CD14-positive monocyte (primary cell): ENCODE data around the gene SH3BGR. TPM values are rescaled to one million over a fixed set of nuclear protein-coding genes. Genes with fewer than 3 reads are reported as not detected.
"Not testable (repeated sequence)": the region's sequence is repeated elsewhere in the genome, so short reads cannot be mapped to it uniquely, and the experiment has no call there.

Experiments
- DNase-seq, 3 donors: peaks; one replicate each; pipeline ENCODE4 v3.0.0-alpha.2; 2011 to 2022
- H2AFZ ChIP-seq: 2 replicates; pipeline ENCODE4 v1.6.0; 2012; ENCODE audit warnings: mild to moderate bottlenecking, low read depth, low read length, inconsistent platforms; ENCODE audit not compliant: insufficient read depth, poor library complexity, severe bottlenecking
- H3K27ac ChIP-seq, 2 donors: 1 replicate in 1 of 2; 2 replicates in 1 of 2; pipeline ENCODE4 v1.5.1; 2012 to 2013; ENCODE audit warnings: low read length in 2 of 2, control low read depth in 1 of 2, inconsistent platforms in 1 of 2, low read depth in 1 of 2, mild to moderate bottlenecking in 1 of 2
- H3K27me3 ChIP-seq, 2 donors: one replicate each; pipeline versions ENCODE4 v1.6.0 to v1.6.1; 2011 to 2013; ENCODE audit warnings: low read length in 2 of 2; ENCODE audit not compliant: control insufficient read depth in 2 of 2, insufficient read depth in 2 of 2
- H3K36me3 ChIP-seq, 2 donors: replicated peaks in 1 of 2; 1 replicate in 1 of 2; 2 replicates in 1 of 2; pipeline versions ENCODE4 v1.5.1 to v1.6.1; 2012 to 2013; ENCODE audit warnings: low read length in 2 of 2, control low read depth in 1 of 2, inconsistent platforms in 1 of 2, mild to moderate bottlenecking in 1 of 2; ENCODE audit not compliant: insufficient read depth in 2 of 2, control insufficient read depth in 1 of 2
- H3K4me1 ChIP-seq, 2 donors: 1 replicate in 1 of 2; 2 replicates in 1 of 2; pipeline versions ENCODE4 v1.5.1 to v1.6.1; 2012 to 2013; ENCODE audit warnings: low read length in 2 of 2, control low read depth in 1 of 2, inconsistent platforms in 1 of 2, mild to moderate bottlenecking in 1 of 2, moderate library complexity in 1 of 2; ENCODE audit not compliant: insufficient read depth in 2 of 2, control insufficient read depth in 1 of 2
- H3K4me2 ChIP-seq: replicated peaks from 2 replicates; pipeline ENCODE3; 2012; ENCODE audit warnings: low read length, moderate library complexity, mild to moderate bottlenecking; ENCODE audit not compliant: poor library complexity, severe bottlenecking; ENCODE audit errors: extremely low read depth
- H3K4me3 ChIP-seq, 3 experiments: fragments of 200-600 bp in 1 of 3; sonication (generic) in 1 of 3; replicated peaks in 1 of 3; 1 replicate in 2 of 3; 2 replicates in 1 of 3; pipeline ENCODE4 v1.5.1; 2011 to 2013; ENCODE audit warnings: low read length in 3 of 3, mild to moderate bottlenecking in 3 of 3, control low read depth in 2 of 3, low read depth in 2 of 3, inconsistent platforms in 1 of 3, moderate library complexity in 1 of 3
- H3K79me2 ChIP-seq: 2 replicates; pipeline ENCODE4 v1.6.0; 2012; ENCODE audit warnings: mild to moderate bottlenecking, control low read depth, inconsistent platforms, low read length, moderate library complexity; ENCODE audit not compliant: insufficient read depth
- H3K9ac ChIP-seq: 2 replicates; pipeline ENCODE4 v1.6.0; 2017; ENCODE audit warnings: low read length, mild to moderate bottlenecking; ENCODE audit not compliant: insufficient read depth, poor library complexity, severe bottlenecking
- H3K9me3 ChIP-seq, 2 donors: replicated peaks in 1 of 2; 1 replicate in 1 of 2; 2 replicates in 1 of 2; pipeline versions ENCODE4 v1.5.1 to v1.6.1; 2012 to 2013; ENCODE audit warnings: low read length in 2 of 2, control low read depth in 1 of 2; ENCODE audit not compliant: control insufficient read depth in 1 of 2, insufficient read depth in 1 of 2
- H4K20me1 ChIP-seq: 2 replicates; pipeline ENCODE4 v1.6.0; 2012; ENCODE audit warnings: mild to moderate bottlenecking, low read length, control low read depth, moderate library complexity; ENCODE audit not compliant: insufficient read depth
- H3K27ac Mint-ChIP-seq, 7 donors: one replicate each; pipeline ENCODE4 v1.8.0; 2020; ENCODE audit warnings: mild to moderate bottlenecking in 7 of 7, mixed read lengths in 7 of 7, moderate library complexity in 6 of 7, inconsistent platforms in 2 of 7
- H3K27me3 Mint-ChIP-seq, 3 donors: one replicate each; pipeline ENCODE4 v1.8.0; 2021 to 2022; ENCODE audit warnings: low read depth in 3 of 3, mild to moderate bottlenecking in 3 of 3, mixed read lengths in 3 of 3, moderate library complexity in 3 of 3, inconsistent platforms in 1 of 3
- H3K36me3 Mint-ChIP-seq, 2 donors: one replicate each; pipeline ENCODE4 v1.8.0; 2020; ENCODE audit warnings: mixed read lengths in 2 of 2, inconsistent platforms in 1 of 2, mild to moderate bottlenecking in 1 of 2
- H3K4me1 Mint-ChIP-seq: one replicate; pipeline ENCODE4 v1.8.0; 2020; ENCODE audit warnings: mild to moderate bottlenecking, mixed read lengths
- H3K4me3 Mint-ChIP-seq, 2 donors: one replicate each; pipeline ENCODE4 v1.8.0; 2020; ENCODE audit warnings: mild to moderate bottlenecking in 2 of 2, mixed read lengths in 2 of 2, moderate library complexity in 1 of 2
- H3K9me3 Mint-ChIP-seq, 7 donors: one replicate each; pipeline ENCODE4 v1.8.0; 2020 to 2022; ENCODE audit warnings: mixed read lengths in 7 of 7, mild to moderate bottlenecking in 6 of 7, moderate library complexity in 6 of 7, inconsistent platforms in 2 of 7
- WGBS: methylation state at CpG from one replicate; pipeline ENCODE4 v1.1.5; 2013; ENCODE audit warnings: missing lambda C conversion rate; ENCODE audit not compliant: insufficient coverage; 5-methylcytosine and 5-hydroxymethylcytosine counted together
- intact Hi-C, 2 donors: fragments of 100-400 bp; cut with micrococcal nuclease; formaldehyde crosslinking; loops; one replicate each; pipeline versions ENCODE4 v1.15.0 to v1.15.1; 2023
- polyA plus RNA-seq, 3 donors: library from polyadenylated mRNA; depleted of rRNA in 1 of 3; unstranded in 2 of 3; stranded (reverse) in 1 of 3; fragments of 300-500 nt in 2 of 3; fragments of >200 nt in 1 of 3; fragmentation: Illumina TruSeq in 2 of 3; gene quantifications; 1 replicate in 2 of 3; 2 replicates in 1 of 3; pipeline ENCODE4 v1.2.3, GENCODE V29; 2012 to 2021
- TF ChIP-seq, protein P1 (sequence below): fragments of 200-600 bp; IDR thresholded peaks from one replicate; pipeline ENCODE4 v1.8.0; 2022; ENCODE audit warnings: antibody characterized with exemption, mild to moderate bottlenecking

SH3BGR gene
- polyA plus RNA-seq, 3 donors = 0.36 to 0.72 TPM; not detected in 1

DNA sequence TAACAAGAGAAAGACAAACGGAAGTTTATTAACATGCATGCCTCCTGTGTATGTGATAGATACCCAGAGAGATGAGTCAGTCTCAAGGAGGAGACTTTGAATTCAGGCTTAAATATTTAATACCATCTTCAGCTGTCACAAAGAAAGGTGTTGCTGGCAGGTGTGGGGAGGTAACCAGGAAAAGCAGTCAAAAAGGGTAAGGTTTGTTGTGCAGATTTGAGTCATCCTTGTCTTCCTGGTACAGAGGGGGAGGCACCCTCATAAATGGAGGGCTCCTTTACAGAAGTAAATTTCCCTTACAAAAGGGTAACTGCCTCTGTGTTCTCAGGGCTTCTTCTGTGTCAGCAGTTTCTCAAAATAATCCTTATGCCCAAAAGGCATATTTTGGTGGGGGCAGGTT, 85.8 kb downstream of the SH3BGR start:
- H3K27me3 Mint-ChIP-seq = peaks cover 0 to 3% (median 2%) of the 10 kb centered on the region in 3 donors
- Histone ChIP-seq H3K4me3 (no peak overlapping the region), H3K36me3 (no peaks in the 10 kb centered on the region), H3K79me2 (no peaks in the 10 kb centered on the region), H3K27me3 (peaks cover 0 to 2% of the 10 kb centered on the region in 2 donors), H3K9ac (no peak overlapping the region), H3K4me1 (no peaks in the 10 kb centered on the region), H4K20me1 (no peaks in the 10 kb centered on the region), H3K27ac (no peak overlapping the region), H3K4me2 (no peak overlapping the region), H2AFZ (no peak overlapping the region), H3K9me3 (peaks cover 0 to 9% of the 10 kb centered on the region in 2 donors)
- peaks cover 8 to 23% (median 21%) of the 10 kb centered on the region in 7 donors for H3K9me3 Mint-ChIP-seq
- no peak for DNase-seq
- intact Hi-C loops = no loop called here
- H3K36me3 Mint-ChIP-seq = no peaks in the 10 kb centered on the region
- no peaks in the 10 kb centered on the region for H3K4me1 Mint-ChIP-seq
- H3K4me3 Mint-ChIP-seq = no peak overlapping the region
- no peak overlapping the region for H3K27ac Mint-ChIP-seq
- 17% methylated on average over 1 of the region's 1 CpG for WGBS
- TF ChIP-seq, protein P1, sequence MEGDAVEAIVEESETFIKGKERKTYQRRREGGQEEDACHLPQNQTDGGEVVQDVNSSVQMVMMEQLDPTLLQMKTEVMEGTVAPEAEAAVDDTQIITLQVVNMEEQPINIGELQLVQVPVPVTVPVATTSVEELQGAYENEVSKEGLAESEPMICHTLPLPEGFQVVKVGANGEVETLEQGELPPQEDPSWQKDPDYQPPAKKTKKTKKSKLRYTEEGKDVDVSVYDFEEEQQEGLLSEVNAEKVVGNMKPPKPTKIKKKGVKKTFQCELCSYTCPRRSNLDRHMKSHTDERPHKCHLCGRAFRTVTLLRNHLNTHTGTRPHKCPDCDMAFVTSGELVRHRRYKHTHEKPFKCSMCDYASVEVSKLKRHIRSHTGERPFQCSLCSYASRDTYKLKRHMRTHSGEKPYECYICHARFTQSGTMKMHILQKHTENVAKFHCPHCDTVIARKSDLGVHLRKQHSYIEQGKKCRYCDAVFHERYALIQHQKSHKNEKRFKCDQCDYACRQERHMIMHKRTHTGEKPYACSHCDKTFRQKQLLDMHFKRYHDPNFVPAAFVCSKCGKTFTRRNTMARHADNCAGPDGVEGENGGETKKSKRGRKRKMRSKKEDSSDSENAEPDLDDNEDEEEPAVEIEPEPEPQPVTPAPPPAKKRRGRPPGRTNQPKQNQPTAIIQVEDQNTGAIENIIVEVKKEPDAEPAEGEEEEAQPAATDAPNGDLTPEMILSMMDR = no peak

DNA sequence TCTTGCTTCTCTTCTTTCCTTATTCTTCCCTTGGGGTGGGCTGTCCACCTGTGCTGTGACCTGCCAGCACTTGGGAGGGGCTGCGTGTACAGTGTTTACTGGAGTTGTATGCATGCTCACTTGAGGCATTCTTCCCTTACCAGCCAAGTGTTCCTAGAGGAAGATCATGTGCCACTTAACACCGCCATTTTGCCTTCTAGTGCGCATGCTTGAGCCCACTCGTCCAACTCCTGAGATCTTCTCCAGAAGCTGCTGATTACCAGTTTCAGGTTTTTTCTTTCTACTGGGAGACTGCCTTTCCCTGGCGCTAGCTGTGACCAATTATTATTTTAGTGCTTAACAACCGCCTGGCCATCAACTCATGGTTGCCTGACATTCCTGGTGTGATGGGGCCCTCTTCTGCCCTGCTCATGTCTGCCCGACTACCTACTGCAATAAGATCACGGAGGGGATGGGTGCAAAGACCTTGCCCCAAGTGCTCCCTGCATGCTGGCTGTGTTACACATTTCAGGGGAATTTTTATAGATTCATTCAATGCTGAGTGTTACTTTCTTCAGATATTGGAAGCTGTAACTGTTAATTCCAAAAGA, 86.8 kb downstream of the SH3BGR start:
- H3K27ac Mint-ChIP-seq = no peak overlapping the region
- Histone ChIP-seq H2AFZ (no peak overlapping the region), H3K27me3 (peaks cover 0 to 2% of the 10 kb centered on the region in 2 donors), H3K4me3 (no peak overlapping the region), H3K36me3 (no peaks in the 10 kb centered on the region), H3K79me2 (no peaks in the 10 kb centered on the region), H3K27ac (no peak overlapping the region), H3K9ac (no peak overlapping the region), H3K4me1 (no peaks in the 10 kb centered on the region), H3K9me3 (peaks cover 0 to 9% of the 10 kb centered on the region in 2 donors), H4K20me1 (no peaks in the 10 kb centered on the region), H3K4me2 (no peak overlapping the region)
- H3K36me3 Mint-ChIP-seq = no peaks in the 10 kb centered on the region
- H3K4me3 Mint-ChIP-seq = no peak overlapping the region
- intact Hi-C loops = no loop called here
- H3K9me3 Mint-ChIP-seq = peaks cover 8 to 23% (median 21%) of the 10 kb centered on the region in 7 donors
- no peaks in the 10 kb centered on the region for H3K4me1 Mint-ChIP-seq
- 93% methylated on average over 6 of the region's 8 CpGs for WGBS
- TF ChIP-seq, protein P1 = no peak
- H3K27me3 Mint-ChIP-seq = peaks cover 0 to 5% (median 2%) of the 10 kb centered on the region in 3 donors
- DNase-seq = no peak

DNA sequence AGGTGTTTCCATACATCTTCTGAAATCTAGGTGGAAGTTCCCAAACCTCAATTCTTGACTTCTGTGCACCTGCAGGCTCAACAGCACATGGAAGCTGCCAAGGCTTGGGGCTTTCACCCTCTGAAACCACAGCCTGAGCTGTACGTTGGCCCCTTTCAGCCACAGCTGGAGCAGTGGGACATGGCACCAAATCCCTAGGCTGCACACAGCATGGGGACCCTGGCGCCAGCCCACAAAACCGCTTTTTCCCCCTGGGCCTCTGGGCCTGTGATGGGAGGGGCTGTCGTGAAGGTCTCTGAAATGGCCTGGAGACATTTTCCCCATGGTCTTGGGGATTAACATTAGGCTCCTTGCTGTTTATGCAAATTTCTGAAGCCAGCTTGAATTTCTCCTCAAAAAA, 88.6 kb downstream of the SH3BGR start:
- H3K36me3 Mint-ChIP-seq, H3K9me3 ChIP-seq, H3K4me1 ChIP-seq, H3K36me3 ChIP-seq, DNase-seq, H4K20me1 ChIP-seq, H3K9ac ChIP-seq, intact Hi-C loops, H3K4me3 ChIP-seq, H3K4me3 Mint-ChIP-seq, H3K4me2 ChIP-seq, H3K27me3 ChIP-seq, H3K79me2 ChIP-seq, H2AFZ ChIP-seq, H3K27me3 Mint-ChIP-seq, H3K27ac Mint-ChIP-seq, H3K4me1 Mint-ChIP-seq, H3K27ac ChIP-seq: not testable (repeated sequence)
- H3K9me3 Mint-ChIP-seq = peaks cover 9 to 25% (median 21%) of the 10 kb centered on the region in 7 donors
- 89% methylated on average over 2 of the region's 4 CpGs for WGBS
